GM12801 (cell line): ENCODE data around the gene WASF3.

Experiments used
- TF ChIP-seq, protein P1 (sequence below): IDR thresholded peaks from one replicate; pipeline ENCODE4 v1.5.1; 2011; ENCODE audit warnings: control low read depth; ENCODE audit not compliant: insufficient read length; ENCODE audit errors: extremely low read depth

Gene WASF3

DNA sequence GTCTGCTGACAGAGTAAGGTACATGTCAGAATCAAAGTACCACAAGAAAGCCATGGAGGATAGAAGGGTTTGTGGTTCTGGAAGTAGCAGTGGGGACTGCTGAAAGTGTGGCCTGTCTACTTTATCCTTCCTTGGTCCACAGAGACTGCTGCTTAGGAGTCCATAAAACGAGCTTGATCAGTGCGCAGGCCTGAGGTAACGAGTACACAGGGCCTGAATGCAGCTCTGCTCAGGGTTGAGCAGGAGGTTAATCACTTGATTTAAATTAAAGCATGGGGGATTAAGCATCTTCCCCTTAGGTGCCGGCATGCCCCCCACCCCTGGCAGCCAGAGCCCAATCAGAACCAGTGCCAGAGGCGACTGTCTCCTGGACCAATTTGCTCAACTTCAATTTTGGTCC lies 34.9 kb upstream of the WASF3 start:
- TF ChIP-seq, protein P1, sequence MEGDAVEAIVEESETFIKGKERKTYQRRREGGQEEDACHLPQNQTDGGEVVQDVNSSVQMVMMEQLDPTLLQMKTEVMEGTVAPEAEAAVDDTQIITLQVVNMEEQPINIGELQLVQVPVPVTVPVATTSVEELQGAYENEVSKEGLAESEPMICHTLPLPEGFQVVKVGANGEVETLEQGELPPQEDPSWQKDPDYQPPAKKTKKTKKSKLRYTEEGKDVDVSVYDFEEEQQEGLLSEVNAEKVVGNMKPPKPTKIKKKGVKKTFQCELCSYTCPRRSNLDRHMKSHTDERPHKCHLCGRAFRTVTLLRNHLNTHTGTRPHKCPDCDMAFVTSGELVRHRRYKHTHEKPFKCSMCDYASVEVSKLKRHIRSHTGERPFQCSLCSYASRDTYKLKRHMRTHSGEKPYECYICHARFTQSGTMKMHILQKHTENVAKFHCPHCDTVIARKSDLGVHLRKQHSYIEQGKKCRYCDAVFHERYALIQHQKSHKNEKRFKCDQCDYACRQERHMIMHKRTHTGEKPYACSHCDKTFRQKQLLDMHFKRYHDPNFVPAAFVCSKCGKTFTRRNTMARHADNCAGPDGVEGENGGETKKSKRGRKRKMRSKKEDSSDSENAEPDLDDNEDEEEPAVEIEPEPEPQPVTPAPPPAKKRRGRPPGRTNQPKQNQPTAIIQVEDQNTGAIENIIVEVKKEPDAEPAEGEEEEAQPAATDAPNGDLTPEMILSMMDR, result no peak

DNA sequence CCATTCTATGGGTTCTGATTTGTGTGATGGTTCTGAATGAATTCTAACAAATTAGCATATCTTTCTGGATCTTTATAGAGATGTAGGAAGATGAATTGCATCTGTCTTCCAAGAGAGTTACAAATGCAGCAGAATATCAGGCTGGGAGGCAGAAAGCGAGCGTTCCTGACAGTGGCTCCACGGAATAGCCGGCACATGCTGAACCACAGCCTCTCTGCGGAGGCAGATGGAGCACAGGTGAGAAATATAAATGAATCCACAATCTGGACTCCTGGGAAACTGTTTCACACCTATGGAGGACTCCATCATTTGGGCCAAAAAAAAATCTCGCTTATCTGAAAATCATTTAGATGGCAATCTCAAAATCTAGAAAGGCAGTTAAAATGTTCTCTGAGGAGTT lies 34.5 kb upstream of the WASF3 start:
- TF ChIP-seq, protein P1, result no peak

DNA sequence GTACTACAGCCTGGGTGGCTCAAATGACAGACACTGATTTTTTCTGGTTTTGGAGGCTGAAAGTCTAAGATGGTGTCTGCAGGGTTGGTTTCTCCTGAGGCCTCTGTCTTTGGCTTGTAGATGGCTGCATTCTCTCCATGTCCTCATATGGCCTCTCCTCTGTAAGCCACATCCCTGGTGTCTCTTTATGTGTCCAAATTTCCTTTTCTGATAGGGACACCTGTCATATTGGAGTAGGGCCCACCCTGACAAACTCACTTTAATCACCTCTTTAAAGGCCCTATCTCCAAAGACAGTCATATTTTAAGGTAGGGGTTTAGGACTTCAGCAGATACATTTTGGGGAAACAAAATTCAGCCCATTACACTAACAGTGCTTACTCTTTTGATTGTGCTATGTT lies 32.0 kb upstream of the WASF3 start:
- TF ChIP-seq, protein P1, result no peak

DNA sequence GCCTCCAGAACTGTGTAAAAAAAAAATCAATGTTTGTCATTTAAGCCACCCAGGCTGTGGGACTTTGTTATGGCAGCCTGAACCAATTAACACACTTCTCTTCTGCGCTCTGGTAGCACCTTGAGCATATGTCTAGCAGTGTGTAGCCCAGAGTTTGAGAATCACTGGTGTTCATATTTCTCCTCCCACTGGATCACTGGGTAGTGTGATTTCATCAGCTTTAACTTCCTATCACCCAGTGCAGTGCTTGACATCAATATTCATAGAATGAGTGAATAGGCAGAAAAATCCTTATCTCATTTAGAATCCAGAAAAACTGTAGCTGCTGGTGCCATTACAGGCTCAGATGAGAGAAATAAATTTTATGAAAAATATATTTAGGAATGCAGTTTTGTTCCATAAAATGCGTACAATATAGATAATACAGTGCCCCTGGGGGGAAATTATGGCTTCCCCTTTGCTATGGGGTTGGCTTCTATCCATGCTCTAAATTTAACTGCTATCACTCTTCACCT lies 30.7 kb upstream of the WASF3 start:
- TF ChIP-seq, protein P1, result no peak

DNA sequence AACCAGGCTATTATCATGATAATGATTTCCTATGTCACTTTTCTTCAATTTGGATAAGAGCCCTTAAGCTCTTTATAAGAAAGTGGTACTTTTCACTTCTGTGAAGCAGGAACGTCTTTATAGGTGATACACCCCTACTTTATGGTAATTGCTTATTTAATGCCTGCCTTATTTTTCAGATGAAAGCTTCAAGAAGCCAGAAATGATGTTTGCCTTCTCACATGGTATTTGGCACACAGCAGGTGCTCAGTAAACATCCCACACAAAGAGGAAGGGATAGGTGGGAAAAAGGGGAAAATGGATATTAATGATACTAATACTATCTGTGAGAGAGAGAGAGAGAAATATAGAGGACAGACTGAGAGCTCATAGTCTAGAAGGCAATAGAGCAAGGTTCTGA lies 29.0 kb upstream of the WASF3 start:
- TF ChIP-seq, protein P1, result no peak

DNA sequence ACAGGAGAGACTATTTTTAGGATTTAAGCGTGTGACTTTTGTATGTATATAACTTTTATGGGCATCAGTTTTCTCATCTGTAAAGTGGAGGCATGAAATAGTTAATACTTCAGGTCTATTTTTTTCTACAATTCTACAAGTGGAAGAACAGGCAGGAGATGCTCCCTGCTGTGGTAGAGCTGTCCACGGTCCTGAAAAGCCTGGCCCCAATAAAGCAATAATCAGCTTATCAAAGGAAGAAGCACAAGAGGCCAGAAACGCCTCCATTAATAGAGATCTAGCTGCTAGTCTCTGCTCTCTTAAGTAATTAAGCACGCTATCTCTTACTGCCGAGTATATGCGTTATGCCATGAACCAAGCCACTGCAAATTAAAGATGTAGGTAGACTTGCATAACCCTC lies 28.0 kb upstream of the WASF3 start:
- TF ChIP-seq, protein P1, result no peak

DNA sequence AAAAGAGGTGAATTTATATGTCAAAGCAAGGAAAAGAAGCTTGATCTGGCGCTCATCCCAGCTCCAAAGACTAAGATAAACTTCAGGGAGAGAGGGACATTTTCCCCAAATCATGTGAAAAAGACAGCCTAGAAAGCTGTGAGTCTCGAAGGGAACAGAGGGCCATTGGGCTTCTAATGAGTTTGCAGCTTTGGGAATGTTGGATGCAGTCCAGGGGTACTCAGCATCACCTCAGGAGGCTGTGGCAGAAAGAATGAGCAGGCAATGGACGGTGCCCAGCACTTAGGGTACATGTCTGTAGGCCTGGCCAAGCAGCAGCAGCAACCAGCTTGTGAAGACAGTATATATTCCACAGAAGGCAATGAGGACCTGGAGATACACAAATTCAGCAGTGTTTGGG lies 25.7 kb upstream of the WASF3 start:
- TF ChIP-seq, protein P1, result no peak
